Stomach smooth muscle (tissue), 2 donors: ENCODE measurements around the gene PTGFR.
A peak's percentile ranks its signal among the peaks of the same experiment; 100 is the strongest.

Experiments
- H3K27ac ChIP-seq: one replicate; pipeline ENCODE4 v1.7.0; 2013; ENCODE audit warnings: mild to moderate bottlenecking, low read length, inconsistent platforms
- H3K27me3 ChIP-seq, 2 donors: one replicate each; pipeline ENCODE4 v1.7.0; 2013; ENCODE audit warnings: low read length in 2 of 2; ENCODE audit not compliant: insufficient read depth in 2 of 2, control insufficient read depth in 1 of 2
- H3K36me3 ChIP-seq, 2 donors: one replicate each; pipeline ENCODE4 v1.7.0; 2013; ENCODE audit warnings: low read length in 2 of 2; ENCODE audit not compliant: control insufficient read depth in 2 of 2, insufficient read depth in 2 of 2
- H3K4me1 ChIP-seq: one replicate; pipeline ENCODE4 v1.7.0; 2013; ENCODE audit warnings: low read length; ENCODE audit not compliant: control insufficient read depth, insufficient read depth
- H3K4me3 ChIP-seq, 2 donors: one replicate each; pipeline ENCODE4 v1.7.0; 2013; ENCODE audit warnings: low read length in 2 of 2
- H3K9ac ChIP-seq, 2 donors: one replicate each; pipeline ENCODE4 v1.7.0; 2013; ENCODE audit warnings: low read length in 2 of 2, mild to moderate bottlenecking in 1 of 2
- H3K9me3 ChIP-seq, 2 donors: one replicate each; pipeline ENCODE4 v1.7.0; 2013; ENCODE audit warnings: low read length in 2 of 2; ENCODE audit not compliant: control insufficient read depth in 2 of 2
- donor health status: healthy.
- donor health status: Pancreatic carcinoma.

Gene PTGFR

DNA sequence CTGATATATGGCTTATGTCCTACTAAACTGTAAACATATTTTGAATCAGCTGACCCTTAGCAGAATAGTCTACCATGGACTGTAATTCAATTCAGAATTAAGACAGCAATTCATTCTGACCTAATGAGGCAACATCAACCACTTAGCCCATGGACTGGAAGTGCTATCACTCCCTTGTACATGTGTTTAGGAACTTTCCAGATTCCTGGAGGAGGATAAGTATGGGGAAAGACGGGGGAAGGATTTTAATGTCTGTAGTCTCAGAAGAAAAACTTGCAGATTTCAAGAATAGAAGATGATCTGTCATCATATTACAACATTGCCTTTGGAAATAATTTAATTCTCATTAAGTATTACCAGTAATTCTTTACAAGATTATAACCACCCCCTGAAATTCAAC is 56.3 kb downstream of the PTGFR start:
- Histone ChIP-seq H3K36me3 (no peaks in the 10 kb centered on the region), H3K4me1 (no peaks in the 10 kb centered on the region), H3K4me3 (no peak overlapping the region), H3K27me3 (no peaks in the 10 kb centered on the region), H3K9me3 (no peaks in the 10 kb centered on the region), H3K9ac (no peak overlapping the region), H3K27ac (no peak overlapping the region)

DNA sequence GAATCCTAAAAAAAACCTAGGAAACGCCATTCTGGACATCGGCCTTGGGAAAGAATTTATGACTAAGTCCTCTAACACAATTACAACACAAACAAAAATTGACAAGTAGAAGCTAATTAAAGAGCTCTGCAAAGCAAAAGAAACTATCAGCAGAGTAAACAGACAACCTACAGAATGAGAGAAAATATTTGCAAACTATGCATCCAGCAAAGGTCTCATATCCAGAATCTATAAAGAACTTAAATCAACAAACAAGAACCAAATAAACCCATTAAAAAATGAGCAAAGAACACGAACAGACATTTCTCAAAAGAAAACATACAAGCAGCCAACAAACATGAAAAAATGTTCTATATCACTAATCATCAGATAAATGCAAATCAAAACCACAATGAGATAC is 58.6 kb downstream of the PTGFR start:
- Histone ChIP-seq H3K36me3 (no peaks in the 10 kb centered on the region), H3K4me3 (no peak overlapping the region), H3K27me3 (no peaks in the 10 kb centered on the region), H3K27ac (no peak overlapping the region), H3K9ac (no peak overlapping the region), H3K9me3 (peaks cover 0 to 2% of the 10 kb centered on the region in 2 donors), H3K4me1 (no peaks in the 10 kb centered on the region)

- Histone ChIP-seq H3K4me1 (no peaks in the 10 kb centered on the region), H3K27me3 (no peaks in the 10 kb centered on the region), H3K27ac (no peak overlapping the region), H3K9ac (no peak overlapping the region), H3K9me3 (peaks cover 0 to 2% of the 10 kb centered on the region in 2 donors), H3K36me3 (no peaks in the 10 kb centered on the region), H3K4me3 (no peak overlapping the region)
These were observed 59.1 kb downstream of the PTGFR start for GRCh38 chr1:78549891-78550290.

GRCh38 chr1:78553859-78554258 is 63.1 kb downstream of the PTGFR start:
- Histone ChIP-seq H3K36me3 (no peaks in the 10 kb centered on the region), H3K27ac (no peak overlapping the region), H3K9ac (no peak overlapping the region), H3K4me1 (no peaks in the 10 kb centered on the region), H3K9me3 (peaks cover 0 to 2% of the 10 kb centered on the region in 2 donors), H3K4me3 (no peak overlapping the region), H3K27me3 (no peaks in the 10 kb centered on the region)

DNA sequence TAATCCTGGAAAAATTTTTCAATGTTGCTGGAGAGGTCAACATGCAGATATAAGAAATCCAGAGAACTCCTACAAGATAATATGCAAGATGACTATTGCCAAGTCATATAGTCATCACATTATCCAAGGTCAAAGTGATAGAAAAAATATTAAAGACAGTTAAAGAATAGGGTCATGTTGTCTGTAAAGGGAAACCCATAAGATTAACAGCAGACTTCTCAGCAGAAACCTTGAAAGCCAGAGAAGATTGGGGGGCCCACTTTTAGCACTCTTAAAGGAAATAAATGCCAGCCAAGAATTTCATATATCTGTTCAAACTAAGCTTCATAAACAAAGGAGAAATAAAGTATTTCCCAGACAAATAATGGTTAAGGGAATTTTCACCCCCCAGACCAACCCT is 64.1 kb downstream of the PTGFR start:
- Histone ChIP-seq H3K4me1 (no peaks in the 10 kb centered on the region), H3K27me3 (no peaks in the 10 kb centered on the region), H3K9me3 (peaks cover 0 to 2% of the 10 kb centered on the region in 2 donors), H3K4me3 (no peak overlapping the region), H3K36me3 (no peaks in the 10 kb centered on the region), H3K9ac (no peak overlapping the region), H3K27ac (no peak overlapping the region)

- Histone ChIP-seq H3K4me1 (no peaks in the 10 kb centered on the region), H3K27me3 (no peaks in the 10 kb centered on the region), H3K36me3 (no peaks in the 10 kb centered on the region), H3K27ac (no peak overlapping the region), H3K4me3 (no peak overlapping the region), H3K9me3 (no peaks in the 10 kb centered on the region), H3K9ac (no peak overlapping the region)
These were observed 68.9 kb downstream of the PTGFR start for GRCh38 chr1:78559680-78560079.

DNA sequence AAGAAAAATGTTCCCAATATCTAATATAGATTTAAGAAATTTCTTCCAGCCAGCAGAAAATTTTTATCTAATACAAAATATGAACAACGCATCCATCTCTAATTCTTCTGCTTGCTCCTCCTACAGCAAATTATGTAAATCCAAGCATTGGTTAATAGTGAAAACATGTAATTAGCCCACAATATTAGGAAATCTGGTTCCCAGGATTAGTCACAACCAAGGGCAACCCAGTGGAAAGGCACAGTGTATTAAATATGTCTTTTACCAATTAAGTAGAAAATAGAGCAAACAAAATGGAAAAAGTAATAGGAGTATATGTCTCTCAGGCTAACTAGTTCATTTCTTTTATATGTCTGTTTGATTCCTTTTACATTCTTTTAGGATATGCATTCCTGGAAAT is 70.0 kb downstream of the PTGFR start:
- Histone ChIP-seq H3K36me3 (no peaks in the 10 kb centered on the region), H3K27ac (no peak overlapping the region), H3K9ac (no peak overlapping the region), H3K4me3 (no peak overlapping the region), H3K4me1 (no peaks in the 10 kb centered on the region), H3K9me3 (no peaks in the 10 kb centered on the region), H3K27me3 (no peaks in the 10 kb centered on the region)

DNA sequence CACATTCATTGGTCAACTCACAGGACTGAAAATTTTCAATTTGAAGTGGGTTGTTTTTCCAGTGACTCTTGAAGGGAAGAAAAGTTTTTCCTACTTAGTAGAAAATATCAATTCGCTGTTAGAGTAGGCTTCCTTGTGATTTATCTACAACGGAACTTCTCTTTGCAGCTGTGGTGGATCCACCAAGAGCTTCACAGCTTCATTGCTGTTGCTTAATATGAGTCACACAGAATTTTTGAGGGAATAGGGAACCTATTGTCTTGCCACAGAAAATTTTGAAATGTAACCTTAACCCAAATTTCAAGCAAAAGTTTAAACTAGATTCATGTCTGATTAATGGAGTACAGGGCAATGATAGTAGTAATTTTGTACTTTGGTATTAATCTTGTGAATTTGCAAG is 71.1 kb downstream of the PTGFR start:
- Histone ChIP-seq H3K4me1 (no peaks in the 10 kb centered on the region), H3K27me3 (no peaks in the 10 kb centered on the region), H3K36me3 (no peaks in the 10 kb centered on the region), H3K4me3 (no peak overlapping the region), H3K9ac (no peak overlapping the region), H3K27ac (no peak overlapping the region), H3K9me3 (no peaks in the 10 kb centered on the region)

- H3K4me3 ChIP-seq = no peak overlapping the region
These were observed 74.6 kb downstream of the PTGFR start for GRCh38 chr1:78565393-78565792.

DNA sequence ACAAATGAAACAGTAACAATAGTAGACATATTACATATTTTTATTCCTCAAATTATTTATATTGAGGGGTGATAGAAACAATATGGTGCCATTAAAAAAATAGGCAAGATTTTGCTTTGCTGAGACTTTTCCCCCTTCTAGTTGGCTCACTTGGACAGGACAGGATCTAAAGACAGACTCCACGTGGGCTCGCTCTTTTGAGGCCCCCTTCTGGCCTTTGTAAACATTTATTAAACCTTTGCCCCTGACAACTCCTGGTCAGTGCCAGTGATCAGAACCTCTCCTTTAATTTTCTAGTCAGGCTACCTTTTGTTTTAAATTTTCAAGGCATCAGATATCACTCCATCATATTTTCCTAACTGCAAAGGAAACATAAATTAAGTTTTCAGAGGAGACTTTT is 79.8 kb downstream of the PTGFR start:
- Histone ChIP-seq H3K9me3 (no peaks in the 10 kb centered on the region), H3K27me3 (no peaks in the 10 kb centered on the region), H3K4me3 (no peak overlapping the region), H3K4me1 (no peaks in the 10 kb centered on the region), H3K9ac (no peak overlapping the region), H3K36me3 (no peaks in the 10 kb centered on the region), H3K27ac (no peak overlapping the region)

More at GRCh38 chr1:78565393-78565792, 74.6 kb downstream of the PTGFR start:
- Histone ChIP-seq H3K9me3 (no peaks in the 10 kb centered on the region), H3K36me3 (no peaks in the 10 kb centered on the region), H3K9ac (no peak overlapping the region), H3K4me1 (no peaks in the 10 kb centered on the region), H3K27me3 (no peaks in the 10 kb centered on the region), H3K27ac (no peak overlapping the region)

- peak overlapping the region in 1 of 2 donors; percentile 20 for H3K4me3 ChIP-seq
- H3K9me3 ChIP-seq = no peaks in the 10 kb centered on the region
- no peak overlapping the region for H3K27ac ChIP-seq
- H3K27me3 ChIP-seq = no peaks in the 10 kb centered on the region
- no peaks in the 10 kb centered on the region for H3K36me3 ChIP-seq
- no peaks in the 10 kb centered on the region for H3K4me1 ChIP-seq
- no peak overlapping the region for H3K9ac ChIP-seq
These were observed 86.7 kb downstream of the PTGFR start for GRCh38 chr1:78577257-78578100.
